Neural cell (in vitro differentiated cells): ENCODE data around the gene RAC3. TPM values are rescaled to one million over a fixed set of nuclear protein-coding genes. Genes with fewer than 3 reads are reported as not detected.

Experiments
- H2AFZ ChIP-seq: fragments of 200-600, 300-800 bp; sonication (generic), shearing (Covaris generic); 2 replicates; pipeline ENCODE4 v1.6.0; 2014; ENCODE audit warnings: low read depth, mild to moderate bottlenecking, antibody characterized with exemption, low read length, moderate library complexity
- H3F3A ChIP-seq: fragments of 200-600 bp; shearing (Covaris generic); 2 replicates; pipeline ENCODE4 v1.6.1; 2016; ENCODE audit warnings: mild to moderate bottlenecking, moderate library complexity, mixed read lengths, antibody characterized with exemption, low read length; ENCODE audit not compliant: insufficient read depth, poor library complexity, severe bottlenecking
- H3K27ac ChIP-seq: fragments of 200-600, 300-800 bp; sonication (generic), shearing (Covaris generic); 2 replicates; pipeline ENCODE4 v1.5.1; 2014; ENCODE audit warnings: mild to moderate bottlenecking, low read length, moderate library complexity
- H3K27me3 ChIP-seq: fragments of 300-800, 200-600 bp; sonication (generic), shearing (Covaris generic); 2 replicates; pipeline ENCODE4 v1.6.0; 2014; ENCODE audit warnings: mild to moderate bottlenecking, low read depth, low read length, moderate library complexity; ENCODE audit not compliant: insufficient read depth
- H3K36me3 ChIP-seq: fragments of 300-800, 200-600 bp; sonication (generic), shearing (Covaris generic); 2 replicates; pipeline ENCODE4 v1.5.1; 2014; ENCODE audit warnings: mild to moderate bottlenecking, antibody characterized with exemption, low read length, moderate library complexity; ENCODE audit not compliant: insufficient read depth
- H3K4me2 ChIP-seq: fragments of 300-800, 200-600 bp; sonication (generic), shearing (Covaris generic); 2 replicates; pipeline ENCODE4 v1.6.0; 2014; ENCODE audit warnings: mild to moderate bottlenecking, low read length
- H3K4me3 ChIP-seq: fragments of 300-800, 200-600 bp; sonication (generic), shearing (Covaris generic); 2 replicates; pipeline ENCODE4 v1.5.1; 2014; ENCODE audit warnings: mild to moderate bottlenecking, low read length, moderate library complexity
- H3K79me2 ChIP-seq: fragments of 200-600 bp; shearing (Covaris generic); replicated peaks from 2 replicates; pipeline ENCODE4 v1.6.0; 2014; ENCODE audit warnings: mild to moderate bottlenecking, low read length, moderate library complexity; ENCODE audit not compliant: insufficient read depth
- H3K9ac ChIP-seq: fragments of 300-800, 200-600 bp; sonication (generic), shearing (Covaris generic); 2 replicates; pipeline ENCODE4 v1.6.1; 2016; ENCODE audit warnings: mild to moderate bottlenecking, low read length, mixed read lengths
- H3K9me2 ChIP-seq: fragments of 200-600 bp; shearing (Covaris generic); 2 replicates; pipeline ENCODE4 v1.6.1; 2016; ENCODE audit warnings: mild to moderate bottlenecking, low read length, mixed read lengths; ENCODE audit not compliant: insufficient read depth
- H3K9me3 ChIP-seq: fragments of 200-600, 300-800 bp; sonication (generic), shearing (Covaris generic); 2 replicates; pipeline ENCODE4 v1.6.1; 2016; ENCODE audit warnings: mild to moderate bottlenecking, mixed run types, low read length, moderate library complexity, mixed read lengths
- H4K20me1 ChIP-seq: fragments of 200-600 bp; shearing (Covaris generic); 2 replicates; pipeline ENCODE4 v1.6.1; 2016; ENCODE audit warnings: mild to moderate bottlenecking, mixed run types; ENCODE audit not compliant: insufficient read depth
- CTCF ChIP-seq: fragments of 450-650 bp; IDR thresholded peaks from 2 replicates; pipeline ENCODE4 v1.5.1; 2014; ENCODE audit warnings: antibody characterized with exemption, mild to moderate bottlenecking, moderate library complexity; ENCODE audit not compliant: poor library complexity, severe bottlenecking
- EP300 ChIP-seq: fragments of 450-650 bp; conservative IDR thresholded peaks from 2 replicates; pipeline ENCODE4 v1.6.1; 2014; ENCODE audit warnings: antibody characterized with exemption, mild to moderate bottlenecking, moderate library complexity; ENCODE audit not compliant: poor library complexity, severe bottlenecking
- EZH2 ChIP-seq: fragments of 200-600, 300-800 bp; shearing (Covaris generic), sonication (generic); IDR thresholded peaks from 2 replicates; pipeline ENCODE4 v1.6.1; 2014; ENCODE audit warnings: antibody characterized with exemption, low read length, borderline replicate concordance, mild to moderate bottlenecking; ENCODE audit not compliant: insufficient read depth, poor library complexity, severe bottlenecking
- MXI1 ChIP-seq: fragments of 450-650 bp; conservative IDR thresholded peaks from 2 replicates; pipeline ENCODE4 v1.6.1; 2014; ENCODE audit warnings: antibody characterized with exemption, mild to moderate bottlenecking; ENCODE audit not compliant: poor library complexity, severe bottlenecking
- POLR2AphosphoS5 ChIP-seq: IDR thresholded peaks from 2 replicates; pipeline ENCODE4 v1.6.1; 2012
- RAD21 ChIP-seq: fragments of 450-650 bp; conservative IDR thresholded peaks from 2 replicates; pipeline ENCODE4 v1.6.1; 2014; ENCODE audit warnings: antibody characterized with exemption, mild to moderate bottlenecking, moderate library complexity
- REST ChIP-seq: IDR thresholded peaks from 2 replicates; pipeline ENCODE4 v1.6.1; 2012; ENCODE audit warnings: borderline replicate concordance
- SMC3 ChIP-seq: fragments of 450-650 bp; conservative IDR thresholded peaks from 2 replicates; pipeline ENCODE4 v1.6.1; 2014; ENCODE audit warnings: antibody characterized with exemption, mild to moderate bottlenecking, moderate library complexity; ENCODE audit not compliant: poor library complexity
- TAF1 ChIP-seq: IDR thresholded peaks from 2 replicates; pipeline ENCODE4 v1.6.1; 2012; ENCODE audit warnings: low read depth
- polyA minus RNA-seq: library from RNA; depleted of rRNA, polyadenylated mRNA; stranded (reverse); fragments of >200 nt; gene quantifications from 2 replicates; pipeline ENCODE4 v1.2.3, GENCODE V29; 2014
- polyA plus RNA-seq: library from polyadenylated mRNA; depleted of rRNA; stranded (reverse); fragments of >200 nt; gene quantifications from 2 replicates; pipeline ENCODE4 v1.2.3, GENCODE V29; 2014

Gene RAC3
- polyA plus RNA-seq: 198 and 211 TPM in 2 replicates
- polyA minus RNA-seq: 52.8 and 57.3 TPM in 2 replicates

GRCh38 chr17:82031303-82031884 is at the start of gene RAC3:
RAC3 (plus strand) TSS chr17:82031678; CDS start chr17:82031762, 84 bp downstream.
- no peaks in the 10 kb centered on the region for H3K9me3 ChIP-seq
- H3K27me3 ChIP-seq: no peaks in the 10 kb centered on the region
- H4K20me1 ChIP-seq: no peaks in the 10 kb centered on the region
- H3K9me2 ChIP-seq: no peaks in the 10 kb centered on the region
- H3K36me3 ChIP-seq: no peaks in the 10 kb centered on the region
- peak within 1 kb of the TSS; percentile 78 for H3K4me3 ChIP-seq
- H3K4me2 ChIP-seq: peak within 1 kb of the TSS; percentile 30
- no peaks in the 10 kb centered on the region for H3F3A ChIP-seq
- H3K79me2 ChIP-seq: no peaks in the 10 kb centered on the region
- TF ChIP-seq EZH2 (no peak), TAF1 (no peak), MXI1 (no peak), SMC3 (no peak), EP300 (no peak), POLR2AphosphoS5 (no peak), RAD21 (no peak), CTCF (no peak), REST (no peak)
- H2AFZ ChIP-seq: no peak within 1 kb of the TSS
- H3K9ac ChIP-seq: peak within 1 kb of the TSS; percentile 64
- peak within 1 kb of the TSS; percentile 39 for H3K27ac ChIP-seq

- H4K20me1 ChIP-seq: no peaks in the 10 kb centered on the region
- no peaks in the 10 kb centered on the region for H3K79me2 ChIP-seq
- H3K4me2 ChIP-seq: no peak overlapping the region
These were observed 48.4 kb upstream of the RAC3 start for GRCh38 chr17:81983011-81983638.

More at GRCh38 chr17:81983011-81983638, 48.4 kb upstream of the RAC3 start:
- H3K27ac ChIP-seq: no peak overlapping the region
- H2AFZ ChIP-seq: no peak overlapping the region
- no peak overlapping the region for H3K4me3 ChIP-seq
- H3K9me3 ChIP-seq: no peaks in the 10 kb centered on the region
- H3K36me3 ChIP-seq: no peaks in the 10 kb centered on the region
- no peak overlapping the region for H3K9ac ChIP-seq
- H3K9me2 ChIP-seq: no peaks in the 10 kb centered on the region
- H3K27me3 ChIP-seq: no peaks in the 10 kb centered on the region
- H3F3A ChIP-seq: no peaks in the 10 kb centered on the region
- no peak for TF ChIP-seq EP300
- TF ChIP-seq REST: no peak
- no peak for TF ChIP-seq TAF1
- no peak for TF ChIP-seq SMC3
- TF ChIP-seq EZH2: no peak
